Hepatocyte (in vitro differentiated cells): ENCODE results near the gene ALK.

Experiments
- CTCF ChIP-seq: fragments of 200-600 bp; sonication (generic); IDR thresholded peaks from 2 replicates; pipeline ENCODE4 v1.5.1; 2016; ENCODE audit warnings: antibody characterized with exemption, mild to moderate bottlenecking; ENCODE audit not compliant: poor library complexity
- EZH2 ChIP-seq: fragments of 200-600 bp; sonication (generic); IDR thresholded peaks from 2 replicates; pipeline ENCODE4 v1.6.1; 2016; ENCODE audit warnings: antibody characterized with exemption, mild to moderate bottlenecking, borderline replicate concordance
- EZH2phosphoT487 ChIP-seq: fragments of 200-600 bp; sonication (generic); IDR thresholded peaks from one replicate; pipeline ENCODE4 v1.6.1; 2018; ENCODE audit warnings: antibody characterized with exemption, mild to moderate bottlenecking, low read depth, moderate library complexity; ENCODE audit not compliant: unreplicated experiment, severe bottlenecking

- no peak for TF ChIP-seq CTCF
- TF ChIP-seq EZH2 = no peak
- no peak for TF ChIP-seq EZH2phosphoT487
Observed at GRCh38 chr2:29963972-29964570, 42.7 kb upstream of the ALK start.
